GM23338 (cell line): ENCODE data around the gene ATF3. TPM values are rescaled to one million over a fixed set of nuclear protein-coding genes. Genes with fewer than 3 reads are reported as not detected.

Source experiments
- ATAC-seq: fragments of 200-7000 bp; cut with Tn5 transposase; 3 replicates; pipeline ENCODE4 v1.9.1; 2020
- DNase-seq: peaks from one replicate; pipeline ENCODE4 v3.0.0-alpha.2; 2015; ENCODE audit warnings: low spot score
- H2AFZ ChIP-seq: fragments of 200-600 bp; sonication (generic); 2 replicates; pipeline ENCODE4 v1.8.0; 2016; ENCODE audit warnings: antibody characterized with exemption, mild to moderate bottlenecking, moderate library complexity
- H3F3A ChIP-seq: fragments of 200-600 bp; sonication (generic); replicated peaks from 2 replicates; pipeline ENCODE4 v1.8.0; 2017; ENCODE audit warnings: antibody characterized with exemption, mixed run types, low read depth
- H3K27ac ChIP-seq: fragments of 200-600 bp; sonication (generic); 2 replicates; pipeline ENCODE4 v1.6.1; 2016; ENCODE audit warnings: low read depth
- H3K27me3 ChIP-seq: fragments of 200-600 bp; sonication (generic); 2 replicates; pipeline ENCODE4 v1.8.0; 2016; ENCODE audit warnings: mild to moderate bottlenecking, mixed run types, moderate library complexity; ENCODE audit not compliant: insufficient read depth
- H3K36me3 ChIP-seq: fragments of 200-600 bp; sonication (generic); 2 replicates; pipeline ENCODE4 v1.8.0; 2016; ENCODE audit warnings: mild to moderate bottlenecking; ENCODE audit not compliant: insufficient read depth
- H3K4me1 ChIP-seq: fragments of 200-600 bp; sonication (generic); 2 replicates; pipeline ENCODE4 v1.8.0; 2016; ENCODE audit warnings: mild to moderate bottlenecking, moderate library complexity; ENCODE audit not compliant: insufficient read depth
- H3K4me2 ChIP-seq: fragments of 200-600 bp; sonication (generic); 2 replicates; pipeline ENCODE4 v1.7.1; 2017; ENCODE audit warnings: mixed run types
- H3K4me3 ChIP-seq: fragments of 200-600 bp; sonication (generic); 2 replicates; pipeline ENCODE4 v1.6.1; 2016; ENCODE audit warnings: mixed run types
- H3K79me2 ChIP-seq: fragments of 200-600 bp; sonication (generic); replicated peaks from 2 replicates; pipeline ENCODE4 v1.8.0; 2017; ENCODE audit warnings: mild to moderate bottlenecking; ENCODE audit not compliant: insufficient read depth
- H3K9me2 ChIP-seq: fragments of 200-600 bp; sonication (generic); 2 replicates; pipeline ENCODE4 v1.8.0; 2017; ENCODE audit not compliant: insufficient read depth
- H4K20me1 ChIP-seq: fragments of 200-600 bp; sonication (generic); replicated peaks from 2 replicates; pipeline ENCODE4 v1.8.0; 2017; ENCODE audit warnings: mild to moderate bottlenecking; ENCODE audit not compliant: insufficient read depth
- H3K27ac Mint-ChIP-seq: 2 replicates; pipeline ENCODE4 v1.8.0; 2020; ENCODE audit warnings: inconsistent platforms, mild to moderate bottlenecking, moderate library complexity, mixed read lengths
- H3K27me3 Mint-ChIP-seq: 3 replicates; pipeline ENCODE4 v1.8.0; 2022; ENCODE audit warnings: low read depth, mild to moderate bottlenecking, moderate library complexity, mixed read lengths, inconsistent platforms; ENCODE audit not compliant: insufficient read depth, poor library complexity
- H3K36me3 Mint-ChIP-seq: 3 replicates; pipeline ENCODE4 v1.8.0; 2021; ENCODE audit warnings: low read depth, mild to moderate bottlenecking, inconsistent platforms, moderate library complexity, mixed read lengths
- H3K4me1 Mint-ChIP-seq: 3 replicates; pipeline ENCODE4 v1.8.0; 2020; ENCODE audit warnings: mild to moderate bottlenecking, inconsistent platforms, mixed read lengths
- H3K4me3 Mint-ChIP-seq: 3 replicates; pipeline ENCODE4 v1.8.0; 2021; ENCODE audit warnings: moderate library complexity, mild to moderate bottlenecking, inconsistent platforms, mixed read lengths
- H3K9me3 Mint-ChIP-seq: 3 replicates; pipeline ENCODE4 v1.8.0; 2020; ENCODE audit warnings: moderate library complexity, mild to moderate bottlenecking, inconsistent platforms, mixed read lengths
- CREB1 ChIP-seq: fragments of 250-450 bp; sonication (Bioruptor Pico); IDR thresholded peaks from 2 replicates; pipeline ENCODE4 v1.5.0; 2020; ENCODE audit warnings: low read depth, mild to moderate bottlenecking, moderate library complexity
- CTCF ChIP-seq, 2 experiments: fragments of 200-600 bp in 1 of 2; sonication (generic) in 1 of 2; conservative IDR thresholded peaks; 2 replicates each; pipeline versions ENCODE4 v1.5.1 to v1.6.1; 2016 to 2017; ENCODE audit warnings: antibody characterized with exemption in 2 of 2, low read depth in 2 of 2, mild to moderate bottlenecking in 2 of 2, moderate library complexity in 1 of 2
- ETS1 ChIP-seq: IDR thresholded peaks from 2 replicates; pipeline ENCODE4 v1.6.1; 2016; ENCODE audit warnings: antibody characterized with exemption
- EZH2 ChIP-seq: fragments of 200-600 bp; sonication (generic); IDR thresholded peaks from one replicate; pipeline ENCODE4 v1.8.0; 2017; ENCODE audit warnings: antibody characterized with exemption, mild to moderate bottlenecking, low read depth; ENCODE audit not compliant: unreplicated experiment
- EZH2phosphoT487 ChIP-seq: fragments of 200-600 bp; sonication (generic); IDR thresholded peaks from one replicate; pipeline ENCODE4 v1.8.1; 2018; ENCODE audit warnings: antibody characterized with exemption; ENCODE audit not compliant: unreplicated experiment
- JUNB ChIP-seq: IDR thresholded peaks from one replicate; pipeline ENCODE4 v1.6.1; 2016; ENCODE audit warnings: antibody characterized with exemption; ENCODE audit not compliant: unreplicated experiment
- NANOG ChIP-seq: IDR thresholded peaks from 2 replicates; pipeline ENCODE4 v1.6.1; 2016; ENCODE audit warnings: antibody characterized with exemption, borderline replicate concordance
- POLR2AphosphoS5 ChIP-seq: IDR thresholded peaks from 2 replicates; pipeline ENCODE4 v1.6.1; 2016; ENCODE audit warnings: antibody characterized with exemption, low read depth
- REST ChIP-seq: IDR thresholded peaks from one replicate; pipeline ENCODE4 v1.6.1; 2018; ENCODE audit warnings: antibody characterized with exemption; ENCODE audit not compliant: unreplicated experiment
- STAT1 ChIP-seq: IDR thresholded peaks from one replicate; pipeline ENCODE4 v1.6.1; 2016; ENCODE audit warnings: antibody characterized with exemption; ENCODE audit not compliant: unreplicated experiment
- ZNF114 ChIP-seq: fragments of 250-450 bp; sonication (Bioruptor Pico); IDR thresholded peaks from 2 replicates; pipeline ENCODE4 v1.5.0; 2020; ENCODE audit warnings: mild to moderate bottlenecking, moderate library complexity
- ZNF331 ChIP-seq: fragments of 250-450 bp; sonication (Bioruptor Pico); IDR thresholded peaks from 2 replicates; pipeline ENCODE4 v1.5.0; 2020; ENCODE audit warnings: low read depth, mild to moderate bottlenecking, moderate library complexity
- ZNF462 ChIP-seq: fragments of 250-450 bp; sonication (Bioruptor Pico); IDR thresholded peaks from 2 replicates; pipeline ENCODE4 v1.5.0; 2020; ENCODE audit warnings: mild to moderate bottlenecking, moderate library complexity
- long read RNA-seq: library from polyadenylated mRNA; unstranded; transcript quantifications from one replicate; pipeline ENCODE4 v2.0.0, GENCODE V29; 2020; ENCODE audit not compliant: unreplicated experiment
- polyA plus RNA-seq: library from polyadenylated mRNA; unstranded; fragments of >200 nt; fragmentation: Nextera tagmentation; extraction: Ambion mirVana; gene quantifications from 2 replicates; pipeline ENCODE4 v1.2.1, GENCODE V29; 2016
- total RNA-seq: library from RNA; depleted of rRNA; stranded (reverse); fragments of >200 nt; shearing (Covaris generic); gene quantifications from 2 replicates; pipeline ENCODE4 v1.2.3, GENCODE V29; 2014; rRNA removed

ATF3 gene
- 17.2 and 19.3 TPM in 2 replicates for total RNA-seq
- 12.6 and 16.2 TPM in 2 replicates for polyA plus RNA-seq
- long read RNA-seq, partial matches to known transcripts: 0 of 5 reads
- long read RNA-seq, other reads (novel, unspliced or antisense): 4 of 5 reads

- no peaks in the 10 kb centered on the region; the same call in 1 of the 2 replicates for H3F3A ChIP-seq
- H3K4me3 ChIP-seq: peak within 1 kb of the TSS; percentile 86
- Mint-ChIP-seq H3K36me3 (peaks cover 7% of the 10 kb centered on the region; the same call in 1 of the 3 replicates), H3K4me1 (peaks cover 63% of the 10 kb centered on the region), H3K4me3 (peak within 1 kb of the TSS; percentile 93), H3K27ac (peak within 1 kb of the TSS; percentile 92), H3K9me3 (no peaks in the 10 kb centered on the region), H3K27me3 (peaks cover 49% of the 10 kb centered on the region)
- H3K27me3 ChIP-seq: peaks cover 61% of the 10 kb centered on the region
- H3K9me2 ChIP-seq: peaks cover 6% of the 10 kb centered on the region; the same call in 1 of the 2 replicates
- no peaks in the 10 kb centered on the region for H3K36me3 ChIP-seq
- TF ChIP-seq JUNB (no peak), ETS1 (no peak), EZH2 (no peak), REST (no peak), CTCF (conservative IDR thresholded peaks at IDR 0.05; ENCODE audit: low read depth in 2 of 2) (no peak), CREB1 (CRISPR knock-in tag) (peak; percentile 79), NANOG (no peak), ZNF331 (CRISPR knock-in tag) (no peak), EZH2phosphoT487 (no peak), POLR2AphosphoS5 (peak; percentile 98), ZNF462 (CRISPR knock-in tag) (no peak), STAT1 (no peak), ZNF114 (CRISPR knock-in tag) (peak; percentile 91; the same call in 1 of the 2 replicates)
- ATAC-seq: peak; percentile 74
- H2AFZ ChIP-seq: peak within 1 kb of the TSS; percentile 64
- H4K20me1 ChIP-seq: peaks cover 14% of the 10 kb centered on the region; the same call in 1 of the 2 replicates
- H3K27ac ChIP-seq: peak within 1 kb of the TSS; percentile 88
- peaks cover 40% of the 10 kb centered on the region for H3K79me2 ChIP-seq
- DNase-seq: peak; percentile 99
- peaks cover 58% of the 10 kb centered on the region for H3K4me1 ChIP-seq
- H3K4me2 ChIP-seq: peak within 1 kb of the TSS; percentile 98
These were observed at the start of gene ATF3 for GRCh38 chr1:212608392-212608958. Gene ATF3 (plus strand): TSS chr1:212608761. CDS start chr1:212615022, 6,261 bp downstream.
